HL-60 (cell line): ENCODE measurements around the gene GPHN.

Experiments used
- CTCF ChIP-seq: IDR thresholded peaks from one replicate; pipeline ENCODE4 v1.5.1; 2011; ENCODE audit warnings: low read length, control low read depth, inconsistent platforms; ENCODE audit not compliant: insufficient read depth
- GABPA ChIP-seq: IDR thresholded peaks from 2 replicates; pipeline ENCODE4 v1.6.1; 2012; ENCODE audit warnings: low read depth
- POLR2AphosphoS5 ChIP-seq: IDR thresholded peaks from 2 replicates; pipeline ENCODE4 v1.6.1; 2012; ENCODE audit warnings: low read depth
- TF ChIP-seq, protein P1 (sequence below): IDR thresholded peaks from 2 replicates; pipeline ENCODE4 v1.6.1; 2012; ENCODE audit warnings: low read depth; ENCODE audit not compliant: insufficient replicate concordance

DNA sequence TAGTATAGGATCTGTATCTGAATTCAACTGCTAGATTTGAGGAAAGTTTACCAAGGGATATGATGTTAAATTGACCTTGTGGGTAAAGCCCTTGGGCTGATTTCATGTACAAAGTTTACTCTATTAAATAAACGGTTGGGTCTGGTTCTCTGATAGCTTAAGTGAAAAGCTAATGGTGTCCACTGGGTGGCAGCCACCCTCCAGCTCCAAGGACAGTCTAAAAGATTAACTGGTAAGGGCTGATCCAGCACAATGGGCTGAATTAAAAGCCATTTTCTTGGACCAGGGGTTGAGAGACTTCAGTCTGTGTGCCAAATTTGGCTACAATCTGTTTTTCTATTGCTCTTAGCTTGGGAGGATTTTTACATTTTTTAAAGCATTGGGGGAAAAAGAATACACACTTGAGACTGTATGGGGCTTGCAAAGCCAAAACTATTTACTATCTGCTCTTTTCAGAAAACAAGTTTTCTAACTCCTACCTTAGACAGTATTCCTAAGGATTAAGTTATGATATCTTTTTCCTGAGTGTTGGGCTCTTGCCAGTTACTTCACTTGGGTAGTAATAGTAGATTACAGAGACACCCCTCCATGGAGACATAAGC is 116.5 kb downstream of the GPHN start:
- TF ChIP-seq CTCF (no peak), GABPA (no peak), POLR2AphosphoS5 (no peak)
- TF ChIP-seq, protein P1, sequence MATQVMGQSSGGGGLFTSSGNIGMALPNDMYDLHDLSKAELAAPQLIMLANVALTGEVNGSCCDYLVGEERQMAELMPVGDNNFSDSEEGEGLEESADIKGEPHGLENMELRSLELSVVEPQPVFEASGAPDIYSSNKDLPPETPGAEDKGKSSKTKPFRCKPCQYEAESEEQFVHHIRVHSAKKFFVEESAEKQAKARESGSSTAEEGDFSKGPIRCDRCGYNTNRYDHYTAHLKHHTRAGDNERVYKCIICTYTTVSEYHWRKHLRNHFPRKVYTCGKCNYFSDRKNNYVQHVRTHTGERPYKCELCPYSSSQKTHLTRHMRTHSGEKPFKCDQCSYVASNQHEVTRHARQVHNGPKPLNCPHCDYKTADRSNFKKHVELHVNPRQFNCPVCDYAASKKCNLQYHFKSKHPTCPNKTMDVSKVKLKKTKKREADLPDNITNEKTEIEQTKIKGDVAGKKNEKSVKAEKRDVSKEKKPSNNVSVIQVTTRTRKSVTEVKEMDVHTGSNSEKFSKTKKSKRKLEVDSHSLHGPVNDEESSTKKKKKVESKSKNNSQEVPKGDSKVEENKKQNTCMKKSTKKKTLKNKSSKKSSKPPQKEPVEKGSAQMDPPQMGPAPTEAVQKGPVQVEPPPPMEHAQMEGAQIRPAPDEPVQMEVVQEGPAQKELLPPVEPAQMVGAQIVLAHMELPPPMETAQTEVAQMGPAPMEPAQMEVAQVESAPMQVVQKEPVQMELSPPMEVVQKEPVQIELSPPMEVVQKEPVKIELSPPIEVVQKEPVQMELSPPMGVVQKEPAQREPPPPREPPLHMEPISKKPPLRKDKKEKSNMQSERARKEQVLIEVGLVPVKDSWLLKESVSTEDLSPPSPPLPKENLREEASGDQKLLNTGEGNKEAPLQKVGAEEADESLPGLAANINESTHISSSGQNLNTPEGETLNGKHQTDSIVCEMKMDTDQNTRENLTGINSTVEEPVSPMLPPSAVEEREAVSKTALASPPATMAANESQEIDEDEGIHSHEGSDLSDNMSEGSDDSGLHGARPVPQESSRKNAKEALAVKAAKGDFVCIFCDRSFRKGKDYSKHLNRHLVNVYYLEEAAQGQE: no peak
